MM.1S (cell line): Measurements from ENCODE around the gene LRRC8C.
A peak's percentile ranks its signal among the peaks of the same experiment; 100 is the strongest.

Experiments used
- DNase-seq: peaks from one replicate; pipeline ENCODE4 v3.0.0-alpha.2; 2015
- H2AFZ ChIP-seq: fragments of 300-600 bp; sonication (generic); 2 replicates; pipeline ENCODE4 v1.6.0; 2016; ENCODE audit warnings: antibody characterized with exemption, low read length
- H3F3A ChIP-seq: fragments of 300-600 bp; sonication (generic); 2 replicates; pipeline ENCODE4 v1.6.1; 2016; ENCODE audit warnings: mild to moderate bottlenecking, antibody characterized with exemption, low read length, moderate library complexity, mixed read lengths; ENCODE audit not compliant: insufficient read depth
- H3K27ac ChIP-seq: fragments of 300-600 bp; sonication (generic); 2 replicates; pipeline ENCODE4 v1.5.1; 2016; ENCODE audit warnings: mild to moderate bottlenecking, low read length
- H3K27me3 ChIP-seq: fragments of 300-600 bp; sonication (generic); replicated peaks from 2 replicates; pipeline ENCODE4 v1.6.0; 2016; ENCODE audit warnings: low read length; ENCODE audit not compliant: insufficient read depth
- H3K36me3 ChIP-seq: fragments of 300-600 bp; sonication (generic); replicated peaks from 2 replicates; pipeline ENCODE4 v1.6.1; 2016; ENCODE audit warnings: mild to moderate bottlenecking, low read length, mixed read lengths; ENCODE audit not compliant: insufficient read depth
- H3K4me1 ChIP-seq: fragments of 300-600 bp; sonication (generic); 2 replicates; pipeline ENCODE4 v1.6.1; 2016; ENCODE audit warnings: low read length, mixed read lengths
- H3K4me2 ChIP-seq: fragments of 300-600 bp; sonication (generic); 2 replicates; pipeline ENCODE4 v1.6.0; 2016; ENCODE audit warnings: low read depth, low read length
- H3K4me3 ChIP-seq: fragments of 300-600 bp; sonication (generic); 2 replicates; pipeline ENCODE4 v1.5.1; 2016; ENCODE audit warnings: low read length, mixed read lengths
- H3K79me2 ChIP-seq: fragments of 300-600 bp; sonication (generic); 2 replicates; pipeline ENCODE4 v1.6.1; 2016; ENCODE audit warnings: mixed run types, low read length, mixed read lengths
- H3K9ac ChIP-seq: fragments of 300-600 bp; sonication (generic); 2 replicates; pipeline ENCODE4 v1.6.1; 2016; ENCODE audit warnings: low read length, mixed read lengths
- H3K9me2 ChIP-seq: fragments of 300-600 bp; sonication (generic); replicated peaks from 2 replicates; pipeline ENCODE4 v1.6.1; 2016; ENCODE audit warnings: mild to moderate bottlenecking, low read length, mixed read lengths; ENCODE audit not compliant: insufficient read depth
- H3K9me3 ChIP-seq: fragments of 300-600 bp; sonication (generic); replicated peaks from 2 replicates; pipeline ENCODE4 v1.6.1; 2016; ENCODE audit warnings: mild to moderate bottlenecking, low read length, mixed read lengths; ENCODE audit not compliant: insufficient read depth
- H4K20me1 ChIP-seq: fragments of 300-600 bp; sonication (generic); 2 replicates; pipeline ENCODE4 v1.6.1; 2016; ENCODE audit warnings: mild to moderate bottlenecking, low read length, moderate library complexity, mixed read lengths; ENCODE audit not compliant: insufficient read depth
- EZH2 ChIP-seq: fragments of 300-600 bp; sonication (generic); optimal IDR thresholded peaks from 2 replicates; pipeline ENCODE3; 2017; ENCODE audit warnings: low read depth, mild to moderate bottlenecking, antibody characterized with exemption, low read length, mixed read lengths
- EZH2phosphoT487 ChIP-seq: fragments of 300-600 bp; sonication (generic); IDR thresholded peaks from 2 replicates; pipeline ENCODE4 v1.6.1; 2018; ENCODE audit warnings: antibody characterized with exemption, low read length
- TF ChIP-seq, protein P1 (sequence below): fragments of 300-600 bp; sonication (generic); IDR thresholded peaks from 2 replicates; pipeline ENCODE4 v1.5.1; 2016; ENCODE audit warnings: antibody characterized with exemption, low read length, mixed read lengths

The LRRC8C gene

DNA sequence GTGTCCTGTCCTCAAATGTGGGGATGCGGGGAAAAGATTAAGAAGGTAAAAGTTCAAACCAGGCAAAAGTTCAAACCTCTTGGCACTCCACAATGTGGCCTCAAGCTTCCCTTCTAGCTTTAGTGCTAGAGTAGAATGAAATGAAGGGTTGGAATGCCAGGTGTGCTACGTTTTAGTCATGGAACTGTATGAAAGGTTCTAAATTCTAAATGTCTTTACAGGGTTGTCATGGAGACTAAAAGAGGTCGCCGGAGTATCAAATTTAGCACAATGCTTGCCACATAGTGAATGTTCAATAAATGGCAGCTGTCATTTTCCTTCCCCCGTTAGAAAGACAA is 130.7 kb downstream of the LRRC8C start:
- Histone ChIP-seq H3K27ac (peak overlapping the region; percentile 13; the same call in 1 of the 2 replicates), H4K20me1 (no peaks in the 10 kb centered on the region), H3K4me3 (peak overlapping the region; percentile 64), H2AFZ (peak overlapping the region; percentile 95), H3K9me2 (no peaks in the 10 kb centered on the region), H3F3A (no peaks in the 10 kb centered on the region), H3K36me3 (no peaks in the 10 kb centered on the region), H3K27me3 (no peaks in the 10 kb centered on the region), H3K9ac (peak overlapping the region; percentile 59), H3K9me3 (no peaks in the 10 kb centered on the region), H3K4me1 (peaks cover 3% of the 10 kb centered on the region; the same call in 1 of the 2 replicates), H3K4me2 (peak overlapping the region; percentile 93), H3K79me2 (no peaks in the 10 kb centered on the region)
- no peak for TF ChIP-seq EZH2
- no peak for DNase-seq

DNA sequence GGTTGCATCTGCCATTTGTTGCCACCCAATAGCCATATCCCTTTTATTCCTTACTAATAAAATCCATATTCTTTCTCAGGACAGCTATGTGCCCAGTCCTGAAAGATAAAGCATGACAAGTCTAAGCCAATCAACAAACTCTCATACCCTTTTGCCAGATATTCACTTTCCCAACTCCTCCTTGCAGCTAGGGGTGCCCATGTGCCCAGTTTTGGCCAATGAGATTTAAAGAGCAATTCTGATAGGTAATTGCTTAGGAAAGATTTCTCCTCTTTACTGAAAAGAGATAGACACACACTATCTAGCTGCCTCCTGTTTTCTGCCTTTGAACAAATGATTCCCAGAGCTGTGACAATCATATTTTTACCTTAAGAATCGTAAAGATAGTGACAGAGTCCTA is 132.9 kb downstream of the LRRC8C start:
- Histone ChIP-seq H3K9ac (no peak overlapping the region), H3K4me2 (no peak overlapping the region), H3K27ac (no peak overlapping the region), H3K27me3 (no peaks in the 10 kb centered on the region), H4K20me1 (no peaks in the 10 kb centered on the region), H3K9me2 (no peaks in the 10 kb centered on the region), H3K4me3 (no peak overlapping the region), H3K79me2 (no peaks in the 10 kb centered on the region), H3K9me3 (no peaks in the 10 kb centered on the region), H3F3A (no peaks in the 10 kb centered on the region), H3K36me3 (no peaks in the 10 kb centered on the region), H3K4me1 (peaks cover 3% of the 10 kb centered on the region; the same call in 1 of the 2 replicates), H2AFZ (no peak overlapping the region)
- TF ChIP-seq EZH2 (no peak), EZH2phosphoT487 (no peak)
- TF ChIP-seq, protein P1, sequence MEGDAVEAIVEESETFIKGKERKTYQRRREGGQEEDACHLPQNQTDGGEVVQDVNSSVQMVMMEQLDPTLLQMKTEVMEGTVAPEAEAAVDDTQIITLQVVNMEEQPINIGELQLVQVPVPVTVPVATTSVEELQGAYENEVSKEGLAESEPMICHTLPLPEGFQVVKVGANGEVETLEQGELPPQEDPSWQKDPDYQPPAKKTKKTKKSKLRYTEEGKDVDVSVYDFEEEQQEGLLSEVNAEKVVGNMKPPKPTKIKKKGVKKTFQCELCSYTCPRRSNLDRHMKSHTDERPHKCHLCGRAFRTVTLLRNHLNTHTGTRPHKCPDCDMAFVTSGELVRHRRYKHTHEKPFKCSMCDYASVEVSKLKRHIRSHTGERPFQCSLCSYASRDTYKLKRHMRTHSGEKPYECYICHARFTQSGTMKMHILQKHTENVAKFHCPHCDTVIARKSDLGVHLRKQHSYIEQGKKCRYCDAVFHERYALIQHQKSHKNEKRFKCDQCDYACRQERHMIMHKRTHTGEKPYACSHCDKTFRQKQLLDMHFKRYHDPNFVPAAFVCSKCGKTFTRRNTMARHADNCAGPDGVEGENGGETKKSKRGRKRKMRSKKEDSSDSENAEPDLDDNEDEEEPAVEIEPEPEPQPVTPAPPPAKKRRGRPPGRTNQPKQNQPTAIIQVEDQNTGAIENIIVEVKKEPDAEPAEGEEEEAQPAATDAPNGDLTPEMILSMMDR = no peak
- DNase-seq = no peak

DNA sequence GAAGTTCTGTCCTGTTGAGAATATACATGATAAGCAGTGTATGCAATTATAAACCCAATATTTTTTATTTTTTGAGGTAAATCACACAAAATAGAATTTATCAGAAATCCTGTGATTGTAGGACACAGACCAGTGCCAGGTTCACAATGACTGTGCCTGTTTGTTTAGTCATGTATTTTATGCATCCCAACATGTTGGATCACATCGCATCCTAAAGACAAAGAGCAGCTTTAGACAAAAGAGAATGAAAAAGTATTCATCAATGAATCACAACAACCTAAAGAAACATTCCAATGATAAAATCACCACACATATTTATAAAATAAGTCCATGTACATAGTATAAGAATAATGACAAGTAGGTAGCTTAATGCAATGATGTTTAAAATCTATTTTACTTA is 134.7 kb downstream of the LRRC8C start:
- H3K9ac ChIP-seq = no peak overlapping the region

More for the DNA sequence above, 134.7 kb downstream of the LRRC8C start:
- Histone ChIP-seq H3K9me3 (no peaks in the 10 kb centered on the region), H4K20me1 (no peaks in the 10 kb centered on the region), H3K27me3 (no peaks in the 10 kb centered on the region), H3K4me1 (no peaks in the 10 kb centered on the region; the same call in 1 of the 2 replicates), H3K79me2 (no peaks in the 10 kb centered on the region), H3K36me3 (no peaks in the 10 kb centered on the region), H3K27ac (no peak overlapping the region), H2AFZ (no peak overlapping the region), H3K9me2 (no peaks in the 10 kb centered on the region), H3K4me2 (no peak overlapping the region), H3F3A (no peaks in the 10 kb centered on the region), H3K4me3 (no peak overlapping the region)
- DNase-seq = no peak
- no peak for TF ChIP-seq EZH2
- TF ChIP-seq, protein P1 = no peak
